Femur (tissue), 1 donor: ENCODE data around the gene SH3PXD2B.
"Not testable (repeated sequence)": the region's sequence is repeated elsewhere in the genome, so short reads cannot be mapped to it uniquely, and the experiment has no call there.

Experiments used
- DNase-seq: peaks from one replicate; pipeline ENCODE4 v3.0.0-alpha.2; 2017

The SH3PXD2B gene

DNA sequence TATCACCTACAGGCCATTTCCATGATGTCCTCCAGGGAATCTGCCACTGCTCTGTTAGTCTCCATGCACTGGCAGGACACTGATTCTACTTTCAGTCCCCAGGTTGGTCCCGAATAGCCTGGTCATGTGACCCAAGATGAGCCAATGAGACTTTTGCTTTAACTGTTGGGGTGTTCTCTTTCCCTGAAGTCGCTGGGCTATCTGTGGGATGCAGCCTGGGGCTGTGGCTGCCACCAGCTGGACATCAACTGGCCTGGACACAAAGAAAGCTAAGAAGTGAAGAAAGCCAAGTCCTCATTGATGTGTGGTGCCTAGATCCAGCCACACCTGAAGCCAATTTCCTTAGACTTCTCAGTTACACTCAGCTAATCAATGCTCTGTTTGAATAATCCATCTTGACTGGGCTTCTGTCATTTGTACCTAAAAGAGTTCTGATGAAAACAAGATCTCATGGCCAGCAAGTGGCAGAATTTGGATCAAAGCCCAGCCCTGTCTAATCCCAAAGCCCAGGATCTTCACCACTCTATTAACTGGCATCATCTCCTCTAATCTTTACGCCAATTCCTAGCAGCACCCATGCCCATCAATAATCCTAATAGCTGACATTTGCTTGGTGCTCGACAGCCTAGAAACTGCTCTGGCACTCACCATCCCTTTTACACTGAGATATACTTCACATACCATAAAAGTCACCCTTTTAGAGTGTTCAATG lies 37.0 kb downstream of the SH3PXD2B start:
- DNase-seq: no peak

DNA sequence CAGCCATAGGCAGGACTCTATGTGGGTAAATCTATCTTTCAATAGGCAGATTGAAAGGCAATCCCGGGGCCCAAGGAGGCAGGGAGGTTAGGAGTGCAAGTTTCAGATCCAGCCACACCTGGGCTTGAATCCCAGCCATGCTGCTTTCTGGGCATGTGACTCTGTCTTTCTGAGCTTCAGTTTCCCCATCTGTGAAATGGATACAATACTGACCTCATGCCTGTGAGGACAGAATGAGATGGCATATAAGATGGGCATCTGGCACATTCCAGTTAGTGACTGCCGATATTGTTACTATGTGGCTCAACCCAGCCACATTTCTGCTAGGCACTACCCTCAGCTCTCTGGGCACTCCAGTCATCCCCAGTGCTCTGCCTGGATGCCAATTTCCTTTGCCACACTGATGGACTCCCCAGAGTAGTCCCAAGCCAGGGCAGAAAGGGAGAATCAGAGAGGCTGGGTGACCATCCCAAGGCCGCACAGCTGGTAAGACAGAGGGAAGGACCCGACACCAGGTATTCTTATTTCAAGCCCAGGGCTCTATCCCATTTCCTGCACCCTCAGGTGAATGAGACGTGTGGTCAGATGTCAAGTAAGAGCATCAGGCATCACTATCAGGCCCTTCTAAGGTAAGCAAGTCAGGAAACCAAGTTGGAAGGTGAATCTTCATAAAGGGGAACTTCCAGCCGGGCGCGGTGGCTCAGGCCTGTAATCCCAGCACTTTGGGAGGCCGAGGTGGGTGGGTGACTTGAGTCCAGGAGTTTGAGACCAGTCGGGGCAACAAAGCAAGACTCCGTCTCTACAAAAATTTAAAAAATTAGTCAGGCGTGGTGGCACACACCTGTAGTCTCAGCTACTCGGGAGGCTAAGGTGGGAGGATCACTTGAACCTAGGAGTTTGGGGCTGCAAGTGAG lies 38.7 kb downstream of the SH3PXD2B start:
- no peak for DNase-seq

DNA sequence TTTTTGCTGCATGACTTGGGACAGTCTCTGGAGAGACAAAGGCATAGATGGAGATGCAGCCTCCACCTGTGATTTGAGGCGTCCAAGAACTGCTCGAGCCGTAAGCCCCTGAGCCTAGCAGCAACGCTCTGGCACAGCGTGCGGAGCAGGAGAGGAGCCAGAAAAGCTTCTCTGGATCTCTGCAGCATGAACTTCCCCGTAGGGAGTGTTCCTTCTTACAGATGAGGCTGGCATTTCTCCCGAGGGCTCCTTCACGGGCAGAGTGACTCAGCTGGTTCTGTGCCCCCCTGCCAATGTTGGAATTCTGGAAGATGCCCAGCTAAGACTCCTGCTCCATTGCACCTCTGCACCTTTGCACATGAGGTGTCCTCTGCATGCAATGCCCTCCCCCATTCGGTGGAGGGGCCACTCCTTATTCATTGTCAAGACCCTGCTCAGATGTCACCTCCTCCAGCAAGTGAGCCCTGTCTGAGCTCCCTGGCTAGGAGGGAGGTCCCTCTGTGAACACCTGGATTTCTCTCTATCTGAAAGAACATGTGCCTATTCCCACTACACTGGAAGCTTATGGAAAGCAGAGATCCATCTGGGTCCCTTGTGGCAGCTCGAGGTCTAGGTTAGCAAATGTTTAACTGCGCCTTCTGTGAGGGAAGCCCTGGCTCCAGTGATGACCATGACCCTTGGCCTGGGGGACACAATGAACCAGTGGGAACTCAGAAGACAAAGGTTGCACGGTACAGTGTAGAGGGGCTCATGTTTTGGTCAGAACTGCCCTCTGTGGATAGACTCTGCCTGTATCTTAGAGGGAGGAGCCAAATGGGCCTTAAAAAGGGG lies 39.6 kb downstream of the SH3PXD2B start:
- peak; percentile 84 for DNase-seq

DNA sequence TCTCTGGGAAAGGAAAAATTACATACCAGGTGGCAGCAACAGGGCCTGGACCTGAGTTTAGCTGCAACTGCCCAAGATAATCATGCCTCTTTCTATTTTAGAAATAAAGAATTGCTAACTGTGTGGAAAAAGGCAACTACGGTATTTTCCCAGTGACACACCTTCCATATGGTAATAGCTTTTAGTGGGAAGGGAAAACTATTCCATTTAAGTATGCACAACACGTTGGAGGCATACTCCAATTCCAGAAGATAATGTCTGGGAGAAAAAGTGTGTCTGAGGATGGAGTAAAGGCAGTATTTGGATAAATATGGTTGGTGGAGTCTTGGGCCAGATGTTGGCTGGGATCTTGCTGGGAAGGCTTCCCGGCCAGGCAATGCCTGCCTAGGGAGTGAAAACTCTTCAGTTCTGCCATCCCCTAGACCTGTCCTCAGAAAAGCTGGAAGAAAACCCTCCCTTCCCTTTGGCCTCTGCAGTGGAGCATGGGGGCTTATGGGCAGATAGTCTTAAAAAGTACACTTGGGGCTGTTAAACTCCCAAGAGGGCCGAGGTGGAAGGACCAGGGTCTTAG lies 40.6 kb downstream of the SH3PXD2B start:
- peak; percentile 73 for DNase-seq

DNA sequence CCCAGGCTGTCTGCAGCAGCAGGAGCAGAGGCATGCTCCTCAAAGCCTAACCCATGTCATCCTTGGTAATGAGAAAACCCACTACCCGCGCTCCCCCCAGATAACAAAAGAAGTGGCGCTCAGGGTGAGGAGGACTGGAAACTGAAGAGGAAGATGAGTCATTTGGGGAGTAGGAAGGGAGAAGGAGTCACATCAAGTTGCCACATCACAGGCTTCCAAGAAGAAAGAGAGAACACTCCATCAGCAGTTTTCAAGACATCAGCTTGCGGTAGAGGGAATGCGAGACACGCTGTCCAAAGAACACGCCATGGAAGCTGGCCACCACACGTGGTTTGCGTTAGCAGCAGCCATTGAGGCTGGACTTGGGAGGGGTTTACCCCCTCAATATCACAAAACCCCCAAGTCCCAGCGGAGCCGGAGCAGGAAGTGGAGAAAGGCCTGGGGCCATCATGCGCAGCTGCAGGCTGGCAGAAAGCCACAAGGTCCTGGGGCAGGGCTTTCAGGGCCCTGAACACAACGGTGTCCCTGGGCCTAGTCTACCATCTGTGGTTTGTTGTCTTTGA lies 41.5 kb downstream of the SH3PXD2B start:
- DNase-seq: peak; percentile 94

DNA sequence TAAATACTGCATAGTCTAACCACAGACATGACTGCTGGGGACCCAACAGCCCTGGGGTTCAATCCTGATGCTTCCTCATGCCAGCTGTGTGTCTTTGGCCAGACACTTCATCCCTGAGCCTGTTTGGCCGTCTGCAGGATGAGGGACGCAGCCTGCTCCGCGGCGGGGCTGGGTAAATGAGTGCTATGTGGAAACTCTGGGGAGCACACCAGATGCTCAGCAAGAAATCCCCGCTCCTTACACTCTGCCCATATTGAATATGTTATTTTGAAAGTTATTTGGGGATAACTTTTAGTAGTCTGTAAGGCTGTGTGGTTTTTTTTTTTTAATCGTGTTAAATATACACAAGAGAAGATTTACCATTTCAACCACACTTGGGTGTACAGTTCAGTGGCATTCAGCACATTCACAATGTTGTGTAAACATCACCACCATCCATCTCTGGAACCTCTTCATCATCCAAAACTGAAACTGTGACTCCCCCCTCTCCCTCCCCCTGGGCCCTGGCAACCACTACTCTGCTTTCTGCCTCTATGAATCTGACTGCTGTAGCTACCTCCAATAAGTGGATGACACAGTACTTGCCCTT lies 42.7 kb downstream of the SH3PXD2B start:
- peak; percentile 69 for DNase-seq

DNA sequence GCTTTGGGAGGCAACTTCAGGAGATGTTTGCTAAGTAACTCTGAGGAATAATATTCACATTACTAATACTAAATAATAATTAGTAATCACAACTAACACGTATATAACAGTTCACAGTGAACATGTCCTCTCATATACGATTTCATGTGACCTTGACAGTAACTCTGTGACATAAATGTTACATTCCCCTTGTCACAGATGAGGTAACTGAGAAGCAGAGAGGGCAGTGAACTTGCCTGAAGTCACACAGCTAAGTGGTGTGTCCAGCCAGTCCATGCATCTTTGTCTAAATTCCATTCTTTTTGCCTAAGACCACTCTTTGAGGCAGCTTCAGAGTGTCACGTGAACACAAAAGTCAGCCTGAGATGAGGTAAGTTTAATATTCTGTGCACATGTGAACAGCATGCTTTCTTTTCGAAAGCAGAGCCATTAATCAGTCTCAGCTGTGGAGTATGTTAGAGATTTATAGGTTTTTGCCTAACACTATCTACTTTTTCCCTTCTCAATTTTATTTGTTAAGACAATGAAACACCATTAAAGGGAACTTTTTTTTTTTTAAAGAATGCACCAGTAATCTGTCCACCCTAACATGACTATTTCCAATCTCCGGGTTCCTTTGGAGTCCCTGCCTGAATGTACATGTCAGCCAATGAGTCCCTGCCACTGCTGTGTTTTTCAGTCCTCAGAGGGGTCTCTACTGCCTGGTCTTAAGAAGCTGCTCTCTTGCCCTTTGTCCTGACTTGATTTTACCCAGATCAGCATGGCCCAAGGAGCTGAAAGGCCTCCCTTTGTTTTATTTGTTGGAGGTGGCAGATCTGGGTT lies 43.5 kb downstream of the SH3PXD2B start:
- no peak for DNase-seq

DNA sequence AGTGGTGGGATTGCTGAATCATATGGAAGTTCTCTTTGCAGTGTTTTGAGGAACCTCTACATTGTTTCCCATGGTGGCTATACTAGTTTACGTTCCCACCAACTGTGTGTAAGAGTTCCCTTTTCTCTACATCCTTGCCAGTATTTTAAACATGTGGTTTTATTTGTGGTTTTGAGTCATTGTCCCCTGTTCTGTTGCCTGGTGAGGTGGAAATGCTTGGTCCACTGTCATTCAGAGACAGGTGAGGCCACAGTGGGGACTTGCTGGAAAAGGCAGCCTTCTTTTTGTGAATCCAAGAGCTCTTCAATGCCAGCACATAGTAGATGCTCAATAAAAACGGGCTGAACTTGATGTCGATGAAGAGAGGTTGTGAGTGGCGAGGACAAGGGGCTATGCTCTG lies 44.2 kb downstream of the SH3PXD2B start:
- DNase-seq: no peak

DNA sequence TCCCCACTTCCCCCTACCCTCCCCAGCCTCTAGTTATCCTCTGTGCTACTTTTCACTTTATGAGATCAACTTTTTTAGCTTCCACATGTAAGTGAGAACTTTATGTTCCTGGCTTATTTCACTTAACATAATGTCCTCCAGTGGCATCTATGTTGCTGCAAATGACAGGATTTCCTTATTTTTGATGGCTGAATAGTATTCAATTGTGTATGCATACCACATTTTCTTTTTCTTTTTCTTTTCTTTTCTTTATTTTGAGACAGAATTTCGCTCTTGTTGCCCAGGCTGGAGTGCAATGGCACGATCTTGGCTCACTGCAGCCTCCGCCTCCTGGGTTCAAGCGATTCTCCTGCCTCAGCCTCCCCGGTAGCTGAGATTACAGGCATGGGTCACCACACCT lies 44.8 kb downstream of the SH3PXD2B start:
- DNase-seq: not testable (repeated sequence)

DNA sequence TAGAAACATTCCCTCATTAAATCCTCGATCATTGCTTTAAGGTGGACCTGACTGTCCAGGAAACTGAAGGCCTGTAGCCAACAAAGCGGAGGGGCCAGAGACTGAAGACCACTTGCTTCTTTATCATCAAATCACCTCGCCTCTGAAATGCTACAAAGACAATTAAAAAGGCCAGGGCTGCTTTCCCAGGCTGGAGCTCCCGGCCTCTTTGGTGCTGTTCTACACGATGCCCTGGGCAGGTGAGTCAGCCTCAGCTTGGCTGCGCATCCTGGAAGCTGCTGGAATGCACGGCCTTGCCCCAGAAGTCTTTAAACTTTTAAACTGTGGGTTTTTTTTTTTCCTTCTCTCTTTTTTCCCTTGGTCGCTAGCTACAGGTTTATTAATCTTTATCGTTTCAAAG lies 46.5 kb downstream of the SH3PXD2B start:
- DNase-seq: peak; percentile 58

DNA sequence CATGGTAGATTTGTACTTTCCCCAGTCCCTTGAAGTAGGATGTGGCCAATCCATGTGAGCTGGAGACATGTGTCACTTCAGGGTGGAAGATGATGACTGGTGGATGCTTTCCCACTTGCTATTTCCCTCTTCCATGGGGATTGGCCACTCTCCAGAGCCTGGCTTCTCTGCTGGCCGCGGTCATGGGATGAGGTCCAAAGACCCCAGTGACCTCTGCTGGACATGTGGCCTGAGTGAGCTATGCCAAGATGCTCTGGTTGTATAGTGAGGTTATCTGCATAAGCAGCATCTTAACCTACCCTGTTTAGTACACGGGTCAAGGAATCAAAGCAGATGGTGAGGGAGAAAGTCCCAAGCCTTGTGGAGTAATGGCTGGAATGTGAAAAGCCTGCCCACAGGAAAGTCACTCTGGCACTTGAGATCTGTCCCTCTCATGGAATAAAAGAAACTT lies 47.1 kb downstream of the SH3PXD2B start:
- DNase-seq: peak; percentile 67

DNA sequence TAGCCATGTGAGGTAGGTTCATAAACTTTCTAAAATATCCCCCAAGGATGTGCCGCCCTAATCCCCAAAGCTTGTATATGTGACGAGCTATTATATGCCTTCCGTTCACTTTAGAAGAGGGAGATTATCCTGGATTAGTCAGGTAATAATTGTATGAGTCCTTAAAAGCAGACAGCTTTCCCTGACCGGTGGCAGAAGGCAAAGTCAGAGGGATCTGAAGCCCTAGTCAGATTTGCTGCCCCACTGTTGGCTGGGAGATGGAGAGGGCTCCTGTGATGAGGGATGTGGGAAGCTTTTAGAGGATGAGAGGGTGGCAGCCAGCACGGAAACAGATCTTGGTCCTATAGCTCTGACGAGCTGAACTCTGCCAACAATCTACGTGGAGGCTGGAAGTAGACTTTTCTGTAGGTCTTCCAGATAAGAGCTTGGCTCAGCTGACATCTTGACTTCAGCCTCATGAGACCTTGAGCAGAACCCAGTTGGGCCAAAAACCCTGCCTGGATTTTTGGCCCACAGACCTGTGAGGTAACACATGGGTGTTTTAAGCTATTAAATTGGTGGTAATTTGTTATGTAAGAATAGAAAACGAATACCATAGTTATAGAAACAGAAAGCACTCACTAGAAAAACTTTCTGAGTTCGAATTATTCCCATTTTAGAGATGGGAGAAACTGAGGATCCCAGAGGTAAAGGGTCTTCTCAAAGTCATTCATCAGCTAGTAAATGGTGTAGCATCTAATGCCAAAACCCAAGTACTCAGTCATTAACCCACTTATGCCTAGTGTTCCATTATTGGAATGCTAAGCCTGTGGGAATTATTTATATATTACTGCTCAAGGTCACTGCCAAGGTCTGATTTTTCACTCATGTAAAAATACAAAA lies 48.9 kb downstream of the SH3PXD2B start:
- DNase-seq: no peak

DNA sequence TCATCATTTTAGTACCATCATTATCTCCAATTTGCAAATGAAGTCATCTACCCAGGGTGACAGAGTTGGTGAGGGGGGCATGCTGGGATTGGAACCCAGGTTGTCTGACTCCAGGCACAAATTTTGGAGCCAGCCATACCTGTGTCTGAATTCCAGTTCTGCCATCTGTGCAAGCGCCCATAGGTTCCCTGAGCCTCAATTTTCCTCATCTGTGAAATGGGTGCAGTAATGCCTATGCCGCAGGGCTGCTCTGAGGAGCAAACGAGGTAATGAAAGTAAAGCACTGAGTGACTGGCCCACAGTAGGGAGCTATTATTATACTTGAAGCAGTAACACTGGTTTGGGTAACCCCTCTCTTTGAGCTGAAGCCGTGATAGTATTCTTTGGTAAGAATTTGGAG lies 49.6 kb downstream of the SH3PXD2B start:
- DNase-seq: no peak

DNA sequence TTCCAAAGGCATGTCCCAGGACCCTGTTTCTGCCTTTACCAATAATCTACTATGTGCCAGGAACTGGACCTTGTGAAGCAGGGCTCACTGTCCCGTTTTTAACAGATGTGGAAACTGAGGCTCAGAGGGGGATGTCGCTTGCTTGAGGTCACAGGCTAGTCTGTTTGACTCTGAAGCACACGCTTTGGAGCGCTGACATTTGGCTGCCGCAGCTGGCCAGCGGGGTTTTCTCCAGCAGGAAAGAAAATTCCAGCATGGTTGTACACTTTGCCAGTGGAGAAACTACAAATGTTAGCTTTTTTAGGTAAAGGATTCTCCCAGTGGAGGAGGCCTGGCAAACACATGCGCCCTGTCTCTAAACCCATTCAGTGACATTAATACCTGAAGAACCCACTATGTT lies 50.5 kb downstream of the SH3PXD2B start:
- peak; percentile 82 for DNase-seq

DNA sequence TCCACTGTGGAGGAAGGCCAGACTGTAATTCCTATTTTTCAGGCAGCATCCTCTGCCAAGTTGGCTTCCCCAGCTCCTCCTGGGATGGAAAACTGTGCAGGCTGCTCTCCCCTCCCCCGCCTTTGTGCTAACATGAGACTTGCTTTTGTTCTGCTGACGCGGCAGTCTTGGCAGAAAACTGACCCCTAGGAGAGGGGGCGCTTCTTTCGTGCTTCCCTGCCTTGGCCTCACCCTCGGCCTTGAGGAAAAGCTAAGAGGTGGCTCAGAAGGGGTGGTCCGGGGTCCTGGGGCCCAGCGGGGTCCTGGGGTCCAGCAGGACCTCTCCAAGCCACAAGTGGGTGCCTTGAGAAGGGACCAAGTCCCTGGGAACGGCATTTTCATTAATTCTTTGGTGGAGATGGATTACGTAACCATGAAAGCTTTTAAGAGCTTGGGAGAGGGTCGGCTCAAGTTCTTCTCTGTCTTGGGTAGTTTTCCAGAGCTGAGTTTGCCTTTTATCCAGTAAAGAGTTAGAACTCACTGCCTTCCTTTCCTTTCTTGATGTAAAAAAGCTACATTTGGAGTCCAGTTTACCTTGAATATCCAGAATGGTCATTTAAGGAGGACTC lies 51.0 kb downstream of the SH3PXD2B start:
- peak; percentile 97 for DNase-seq

DNA sequence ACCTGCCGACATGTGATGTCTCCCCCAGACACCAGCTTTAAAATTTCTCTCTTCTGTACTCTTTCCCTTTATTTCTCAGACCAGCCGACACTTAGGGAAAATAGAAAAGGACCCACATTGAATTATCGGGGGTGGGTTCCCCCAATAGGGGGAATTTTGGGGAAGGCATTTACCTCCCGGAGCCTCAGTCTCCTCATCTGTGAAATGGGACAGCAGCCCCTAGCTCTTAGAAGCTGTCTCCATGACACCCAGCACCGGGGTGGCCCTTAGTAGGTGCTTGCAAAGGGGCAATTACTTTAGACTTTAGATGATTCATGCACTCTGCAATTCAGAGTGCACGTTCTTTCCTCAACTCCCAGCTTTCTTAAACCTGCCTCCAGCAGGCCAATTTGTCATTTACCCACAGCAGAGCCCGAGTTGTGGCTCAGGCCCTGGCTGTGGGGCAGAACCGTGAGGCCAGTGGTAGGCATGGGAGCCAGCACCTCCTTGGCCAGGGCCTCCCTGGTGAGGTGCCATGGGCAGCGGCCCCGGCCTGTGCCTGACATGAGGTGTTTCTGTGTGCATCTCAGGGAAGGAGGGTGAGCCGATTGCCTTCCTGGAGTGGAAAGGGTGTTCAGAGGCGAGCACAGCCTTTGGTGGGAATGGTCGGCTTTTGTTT lies 51.7 kb downstream of the SH3PXD2B start:
- no peak for DNase-seq

DNA sequence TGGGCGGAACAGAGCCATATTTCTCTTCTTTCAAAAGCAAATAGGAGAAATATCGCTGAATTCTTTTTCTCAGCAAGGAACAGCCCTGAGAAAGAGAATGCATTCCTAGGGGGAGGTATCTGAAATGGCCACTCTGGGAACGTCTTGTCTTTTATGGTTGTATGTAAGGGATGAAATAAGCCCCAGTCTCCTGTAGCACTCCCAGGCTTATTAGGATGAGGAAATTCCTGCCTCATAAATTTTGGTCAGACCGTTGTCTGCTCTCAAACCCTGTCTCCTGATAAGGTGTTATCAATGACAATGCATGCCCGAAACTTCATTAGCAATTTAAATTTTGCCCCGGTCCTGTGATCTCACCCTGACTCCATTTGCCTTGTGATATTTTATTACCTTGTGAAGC lies 52.3 kb downstream of the SH3PXD2B start:
- DNase-seq: not testable (repeated sequence)

DNA sequence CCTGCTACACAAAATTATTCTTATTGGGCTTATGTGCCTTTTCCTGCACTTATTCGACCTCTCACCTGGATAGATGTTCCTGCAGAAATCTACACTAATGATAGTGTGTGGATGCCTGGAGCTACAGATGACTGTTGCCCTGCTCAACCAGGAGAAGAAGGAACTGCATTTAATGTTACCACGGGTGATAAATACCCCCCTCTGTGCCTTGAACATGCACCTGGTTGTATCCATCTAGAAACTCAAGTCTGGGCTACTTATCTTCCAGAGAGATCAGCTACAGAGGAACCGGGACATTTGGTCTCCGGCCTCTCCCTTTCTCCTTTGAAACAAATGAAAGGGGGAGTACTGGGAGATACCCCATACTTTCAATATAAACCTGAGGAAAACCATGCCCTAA lies 54.5 kb downstream of the SH3PXD2B start:
- DNase-seq: no peak

DNA sequence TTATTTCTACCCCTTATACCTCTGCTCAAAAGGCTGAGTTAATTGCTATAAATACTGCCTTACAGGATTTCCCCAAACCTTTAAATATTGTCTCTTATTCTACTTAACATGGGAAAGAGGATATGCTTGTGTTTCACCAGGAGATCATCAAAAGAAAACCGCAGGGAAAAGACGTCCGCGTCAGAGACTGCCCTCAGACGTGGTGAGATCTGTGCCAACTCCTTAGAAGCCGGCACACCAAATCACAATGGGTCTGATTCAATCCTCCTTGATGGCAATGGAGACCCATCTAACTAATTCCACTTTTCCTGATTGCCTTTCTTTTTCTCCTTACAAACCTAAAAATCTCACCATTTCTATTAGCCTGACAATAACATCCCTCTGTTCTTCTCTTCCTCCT lies 55.0 kb downstream of the SH3PXD2B start:
- no peak for DNase-seq
